Effector memory CD4-positive, alpha-beta T cell (primary cell): ENCODE measurements around the gene KCNK4.

Source experiments
- DNase-seq, 3 donors: peaks; one replicate each; pipeline ENCODE4 v3.0.0-alpha.2; 2020
- H3K27ac ChIP-seq: 2 replicates; pipeline ENCODE4 v1.7.0; 2013; ENCODE audit warnings: mild to moderate bottlenecking, low read length, moderate library complexity; ENCODE audit not compliant: insufficient read depth, poor library complexity, severe bottlenecking
- H3K27me3 ChIP-seq: replicated peaks from 2 replicates; pipeline ENCODE4 v1.7.0; 2013; ENCODE audit warnings: mild to moderate bottlenecking, low read length; ENCODE audit not compliant: insufficient read depth, control insufficient read depth, poor library complexity, severe bottlenecking
- H3K36me3 ChIP-seq: 2 replicates; pipeline ENCODE4 v1.7.0; 2013; ENCODE audit warnings: mild to moderate bottlenecking, low read length, moderate library complexity; ENCODE audit not compliant: control insufficient read depth, insufficient read depth
- H3K4me1 ChIP-seq: 2 replicates; pipeline ENCODE4 v1.7.0; 2013; ENCODE audit warnings: low read length, mild to moderate bottlenecking; ENCODE audit not compliant: control insufficient read depth, insufficient read depth, poor library complexity, severe bottlenecking
- H3K4me3 ChIP-seq: 2 replicates; pipeline ENCODE4 v1.7.0; 2013; ENCODE audit warnings: low read length, low read depth, mild to moderate bottlenecking; ENCODE audit not compliant: insufficient read depth, poor library complexity, severe bottlenecking
- H3K9me3 ChIP-seq: 2 replicates; pipeline ENCODE4 v1.7.0; 2013; ENCODE audit warnings: mild to moderate bottlenecking, low read length, moderate library complexity; ENCODE audit not compliant: control insufficient read depth

Gene KCNK4

DNA sequence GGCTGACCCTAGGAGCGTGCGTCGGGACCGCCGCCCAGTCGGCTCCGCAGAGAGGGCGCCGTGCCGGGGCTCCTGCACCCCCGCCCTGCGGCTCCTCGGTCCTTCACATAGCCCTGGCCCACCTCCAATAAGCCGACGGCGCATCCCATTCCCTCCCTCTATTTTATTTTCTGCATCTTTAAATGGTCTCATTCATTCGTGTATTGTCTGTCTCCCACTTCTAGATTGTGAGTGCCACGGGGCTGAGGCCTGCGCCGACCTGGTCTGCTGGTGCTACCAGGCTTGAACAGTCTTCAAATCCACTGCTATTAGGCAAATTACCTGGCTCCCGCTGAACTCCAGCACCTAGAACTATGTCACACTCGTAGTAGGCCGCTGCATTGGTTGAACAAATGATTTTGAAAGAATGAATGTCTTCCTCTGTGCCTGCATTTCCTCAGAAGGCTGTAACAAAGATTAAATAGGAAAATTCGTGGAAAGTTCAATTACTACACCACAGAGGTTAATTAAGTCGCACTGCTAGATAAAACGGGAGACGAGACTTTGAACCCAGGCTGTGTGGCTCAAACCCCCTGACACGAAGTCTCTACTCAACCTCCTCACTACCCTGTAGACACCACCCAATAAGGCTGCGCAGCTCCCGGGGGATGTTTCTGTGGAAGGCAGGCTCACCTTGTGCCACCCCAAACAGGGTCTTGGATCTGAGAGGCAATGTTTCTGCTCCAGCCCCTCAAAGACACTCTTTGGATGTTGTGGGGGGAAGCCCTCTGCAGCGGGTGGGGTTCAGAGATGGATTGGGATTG is 43.2 kb upstream of the KCNK4 start:
- H3K9me3 ChIP-seq: no peaks in the 10 kb centered on the region
- H3K27me3 ChIP-seq: no peaks in the 10 kb centered on the region
- H3K4me1 ChIP-seq: peaks cover 46% of the 10 kb centered on the region
- peak overlapping the region; percentile 78 for H3K4me3 ChIP-seq
- H3K27ac ChIP-seq: no peak overlapping the region
- no peak for DNase-seq
- H3K36me3 ChIP-seq: no peaks in the 10 kb centered on the region

DNA sequence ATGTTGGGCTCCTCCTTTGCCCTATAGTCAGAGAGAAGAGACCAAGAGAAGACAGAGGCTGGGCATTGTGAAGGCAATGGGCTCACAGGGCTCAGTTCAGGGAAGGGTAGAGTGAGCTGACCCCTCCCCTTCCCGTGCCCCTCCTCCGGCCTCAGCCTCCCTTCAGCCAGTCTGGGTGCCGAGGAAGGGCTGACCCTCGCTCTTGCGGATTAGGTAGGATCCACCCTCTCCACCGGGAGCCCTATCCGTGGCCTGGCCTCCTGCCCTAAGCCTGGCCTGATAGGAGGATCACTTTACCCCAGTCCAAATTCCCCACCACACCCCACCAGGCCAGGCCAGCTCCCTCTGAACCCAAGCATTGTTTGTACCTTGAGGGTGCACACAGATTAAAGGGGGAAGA is 42.5 kb upstream of the KCNK4 start:
- H3K27ac ChIP-seq: no peak overlapping the region
- no peaks in the 10 kb centered on the region for H3K36me3 ChIP-seq
- no peaks in the 10 kb centered on the region for H3K9me3 ChIP-seq
- no peaks in the 10 kb centered on the region for H3K27me3 ChIP-seq
- no peak overlapping the region for H3K4me3 ChIP-seq
- no peak for DNase-seq
- peaks cover 46% of the 10 kb centered on the region for H3K4me1 ChIP-seq

DNA sequence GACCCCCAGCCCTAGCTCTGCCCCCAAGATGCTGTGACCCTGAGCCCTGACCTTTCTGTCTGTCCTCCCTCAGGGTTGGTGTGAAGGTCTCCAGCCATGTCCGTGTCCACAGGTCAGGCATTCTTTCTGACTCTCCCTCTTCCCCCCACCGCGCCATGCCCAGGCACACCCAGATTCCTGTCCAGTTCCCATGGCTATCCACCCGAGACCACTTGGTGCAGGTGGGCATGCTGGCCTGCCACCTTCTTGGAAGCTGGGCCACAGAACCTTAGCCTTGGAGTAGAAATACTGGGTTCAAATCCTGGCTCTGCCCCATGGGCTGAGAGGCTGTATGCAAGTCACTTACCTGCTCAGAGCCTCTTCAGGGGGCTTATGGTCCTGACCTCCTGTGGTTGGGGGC is 42.1 kb upstream of the KCNK4 start:
- Histone ChIP-seq H3K27me3 (no peaks in the 10 kb centered on the region), H3K4me3 (no peak overlapping the region), H3K9me3 (no peaks in the 10 kb centered on the region), H3K27ac (no peak overlapping the region), H3K4me1 (peaks cover 46% of the 10 kb centered on the region), H3K36me3 (no peaks in the 10 kb centered on the region)
- no peak for DNase-seq

DNA sequence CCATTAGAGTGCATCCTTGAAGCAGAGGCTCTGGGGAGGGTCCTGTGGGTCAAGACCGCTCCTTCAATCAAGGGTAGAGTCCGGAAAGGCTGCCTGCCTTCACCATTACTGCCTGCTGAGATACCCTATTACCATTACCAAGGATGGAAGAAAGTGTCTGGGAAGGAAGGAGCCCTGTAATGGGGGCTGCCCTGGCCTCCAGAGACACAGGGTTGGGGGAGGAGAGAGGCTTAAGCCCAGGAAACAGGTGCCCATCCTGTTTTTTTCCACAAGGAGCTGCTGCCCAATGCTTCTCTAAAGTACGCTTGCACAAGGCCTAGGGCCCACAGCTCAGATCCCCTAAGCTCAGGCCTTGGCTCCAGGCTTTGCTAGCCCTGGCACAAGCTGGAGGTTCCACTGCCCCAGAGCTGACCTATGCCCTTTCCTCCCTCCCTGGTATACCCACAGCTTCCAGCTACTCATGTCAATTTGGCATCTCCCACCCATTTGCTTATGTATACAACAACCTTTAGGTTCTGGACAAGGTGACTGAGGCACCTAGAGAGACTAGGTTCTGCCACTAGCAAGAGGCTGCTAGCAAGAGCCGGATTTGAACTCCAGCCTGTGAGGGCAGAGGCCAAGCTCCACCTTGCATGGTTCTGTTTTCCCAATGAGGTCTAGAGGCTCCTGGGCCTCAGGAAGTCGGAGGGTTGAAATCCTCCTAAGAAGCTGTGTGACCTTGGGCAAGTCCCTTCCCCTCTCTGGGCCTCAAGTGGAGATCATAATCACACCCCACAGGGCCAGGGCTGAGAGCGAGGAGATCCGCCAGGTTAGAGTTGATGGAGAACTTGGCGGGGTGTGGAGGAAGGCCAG is 41.3 kb upstream of the KCNK4 start:
- Histone ChIP-seq H3K9me3 (no peaks in the 10 kb centered on the region), H3K27me3 (no peaks in the 10 kb centered on the region), H3K4me3 (no peak overlapping the region), H3K36me3 (no peaks in the 10 kb centered on the region), H3K4me1 (peaks cover 44% of the 10 kb centered on the region), H3K27ac (no peak overlapping the region)
- DNase-seq: no peak

DNA sequence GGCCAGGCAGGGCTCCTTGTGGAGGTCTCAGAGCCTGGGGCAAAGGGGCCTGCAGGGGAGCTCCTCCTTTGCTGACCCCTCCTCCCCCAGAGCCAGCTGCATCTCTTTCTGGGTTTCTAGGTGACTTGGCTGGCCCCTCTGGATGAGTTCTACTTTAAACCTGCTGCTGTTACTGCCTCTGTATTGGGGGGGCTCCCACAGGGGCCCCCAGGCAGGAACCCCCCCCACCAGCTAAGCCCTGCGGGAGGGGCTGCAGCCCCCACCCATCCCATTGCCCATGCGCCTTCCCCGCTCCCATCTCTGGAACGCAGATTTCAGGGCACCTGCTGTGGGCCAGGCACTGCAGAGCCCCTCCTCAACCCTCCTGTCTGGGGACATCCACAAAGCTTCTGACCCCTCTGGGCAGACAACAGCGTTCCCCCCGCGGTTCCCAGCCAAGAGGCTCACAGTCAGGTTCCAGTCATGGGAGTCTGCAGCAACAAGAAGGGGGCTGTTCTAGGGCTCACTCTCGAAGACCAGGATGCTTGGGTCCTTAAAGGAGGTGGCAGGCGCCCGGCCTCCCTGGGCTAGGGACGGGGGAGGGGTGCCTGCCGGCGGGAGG is 40.6 kb upstream of the KCNK4 start:
- peak overlapping the region; percentile 58 for H3K4me3 ChIP-seq
- H3K9me3 ChIP-seq: no peaks in the 10 kb centered on the region
- H3K4me1 ChIP-seq: peaks cover 37% of the 10 kb centered on the region
- no peaks in the 10 kb centered on the region for H3K27me3 ChIP-seq
- DNase-seq: no peak
- H3K27ac ChIP-seq: no peak overlapping the region
- H3K36me3 ChIP-seq: no peaks in the 10 kb centered on the region

DNA sequence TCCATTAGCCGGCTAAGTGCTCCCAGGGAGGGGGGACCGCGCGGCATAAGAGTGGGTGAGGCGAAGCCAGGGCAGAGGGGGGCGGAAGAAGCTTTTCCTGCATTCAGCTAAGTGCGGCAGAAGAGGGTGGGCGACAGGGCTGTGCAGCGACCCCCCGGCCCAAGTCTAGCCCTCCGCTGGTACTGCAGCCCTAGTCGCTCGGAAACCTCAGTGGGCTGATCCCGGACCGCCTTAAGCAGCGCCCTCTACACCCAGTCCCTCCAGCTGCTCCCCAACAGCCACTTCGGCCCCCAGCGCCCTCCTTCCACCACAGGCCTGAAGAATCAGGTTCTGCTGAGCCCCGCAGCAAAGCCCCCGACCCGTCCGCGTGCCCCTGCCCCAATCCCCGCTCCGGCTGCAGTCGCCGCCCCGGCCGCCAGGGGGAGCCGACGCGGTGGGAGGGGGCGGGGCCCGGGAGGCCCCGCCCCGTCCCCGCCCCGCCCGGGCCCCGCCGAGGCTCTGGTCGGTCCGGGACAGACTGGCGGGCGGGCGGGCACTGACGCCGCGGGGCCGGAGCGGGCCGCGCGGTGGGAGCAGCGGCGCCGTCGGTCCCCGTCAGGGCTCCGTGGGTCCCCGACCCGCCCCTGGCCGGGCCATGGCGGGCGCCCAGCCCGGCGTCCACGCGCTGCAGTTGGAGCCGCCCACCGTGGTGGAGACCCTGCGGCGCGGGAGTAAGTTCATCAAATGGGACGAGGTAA is 39.9 kb upstream of the KCNK4 start, which contains the start of gene PLCB3:
Gene PLCB3, plus strand, starts transcription at position 515 of the 737 bp plus-strand sequence. Its CDS starts 120 bp downstream, at position 635.
- Histone ChIP-seq H3K4me1 (peaks cover 32% of the 10 kb centered on the region), H3K36me3 (no peaks in the 10 kb centered on the region), H3K27ac (no peak within 1 kb of the TSS), H3K9me3 (no peaks in the 10 kb centered on the region), H3K27me3 (no peaks in the 10 kb centered on the region), H3K4me3 (peak within 1 kb of the TSS; percentile 65)
- DNase-seq: peak; percentile 50 to 56 (median 54)

DNA sequence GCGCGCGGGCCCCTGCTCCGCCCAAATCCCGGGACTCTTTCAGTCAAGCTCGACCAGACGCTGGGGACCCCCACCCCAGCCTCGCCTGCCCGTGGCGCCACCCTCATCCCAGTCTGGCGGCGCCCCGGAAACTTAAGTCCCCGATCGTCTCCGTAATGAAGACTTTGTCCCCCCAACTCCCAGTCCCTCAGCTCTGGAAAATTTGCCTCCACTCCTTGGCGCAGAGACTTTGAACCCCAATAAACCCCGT is 39.4 kb upstream of the KCNK4 start:
- no peaks in the 10 kb centered on the region for H3K27me3 ChIP-seq
- H3K9me3 ChIP-seq: no peaks in the 10 kb centered on the region
- H3K27ac ChIP-seq: no peak overlapping the region
- H3K4me1 ChIP-seq: peaks cover 32% of the 10 kb centered on the region
- no peaks in the 10 kb centered on the region for H3K36me3 ChIP-seq
- DNase-seq: no peak
- peak overlapping the region; percentile 65 for H3K4me3 ChIP-seq

DNA sequence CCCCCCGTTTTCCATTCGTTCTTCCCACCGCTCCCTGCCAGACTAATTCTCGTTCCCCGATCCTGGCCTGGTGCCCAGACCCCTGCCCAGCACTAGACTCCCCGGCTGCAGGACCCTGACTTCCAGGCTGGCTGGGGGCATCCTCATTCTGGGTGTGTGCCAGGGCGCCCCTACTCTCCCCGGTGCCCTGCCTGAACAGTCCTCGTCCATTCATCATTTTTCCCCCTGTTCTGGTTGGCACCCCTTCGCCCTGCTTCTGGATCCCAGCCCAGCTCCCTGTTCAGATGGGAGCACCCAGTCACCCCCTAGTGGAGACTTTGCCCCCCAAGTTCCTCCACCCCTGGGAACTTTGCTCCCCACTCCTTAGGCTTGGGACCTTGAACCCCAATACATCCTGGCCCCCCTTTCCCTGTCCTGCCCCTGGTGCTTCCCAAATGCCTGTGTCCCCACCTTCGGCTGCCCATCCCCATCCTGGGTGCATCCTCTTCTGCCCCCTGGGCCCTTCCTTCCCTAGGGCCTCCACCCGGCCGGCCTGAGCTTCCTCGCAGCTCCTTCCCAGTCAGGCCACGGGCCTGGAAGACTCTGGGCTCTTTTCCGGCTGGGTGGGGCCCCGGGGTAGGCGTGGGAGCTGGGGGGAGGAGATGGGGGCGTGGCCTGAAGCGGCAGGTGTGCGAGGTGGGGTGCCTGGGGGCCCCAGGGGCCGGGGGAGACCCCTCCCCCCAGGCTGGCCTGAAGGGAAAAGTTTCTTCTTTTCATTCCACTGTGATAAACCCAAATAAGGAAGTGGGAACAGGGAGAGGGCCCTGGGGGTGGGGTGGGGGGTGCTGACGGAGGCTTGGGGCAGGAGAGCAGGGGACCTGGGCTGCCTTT is 38.9 kb upstream of the KCNK4 start:
- no peaks in the 10 kb centered on the region for H3K36me3 ChIP-seq
- peaks cover 32% of the 10 kb centered on the region for H3K4me1 ChIP-seq
- no peaks in the 10 kb centered on the region for H3K9me3 ChIP-seq
- H3K4me3 ChIP-seq: peak overlapping the region; percentile 65
- DNase-seq: no peak
- no peak overlapping the region for H3K27ac ChIP-seq
- no peaks in the 10 kb centered on the region for H3K27me3 ChIP-seq

DNA sequence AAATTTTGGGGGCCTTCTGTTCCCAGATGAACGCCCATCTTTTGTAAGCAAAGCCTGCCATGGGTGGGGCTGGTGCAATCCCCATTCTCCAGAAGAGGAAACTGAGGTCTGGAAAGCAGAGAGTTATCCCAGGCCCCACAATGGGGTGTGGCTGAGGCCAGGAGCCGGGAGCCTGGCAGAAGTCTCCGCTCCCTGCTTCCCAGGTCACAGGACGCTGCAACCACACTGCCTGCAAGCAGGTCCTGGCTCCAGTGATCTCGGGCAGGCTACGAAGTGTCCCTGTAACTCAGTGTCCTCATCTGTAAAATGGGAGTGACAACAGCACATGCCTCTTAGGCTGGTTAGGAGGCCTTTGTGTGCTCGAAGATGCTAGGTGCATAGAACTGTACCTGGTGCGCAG is 38.1 kb upstream of the KCNK4 start:
- H3K4me1 ChIP-seq: peaks cover 25% of the 10 kb centered on the region
- H3K27ac ChIP-seq: no peak overlapping the region
- no peaks in the 10 kb centered on the region for H3K36me3 ChIP-seq
- no peaks in the 10 kb centered on the region for H3K27me3 ChIP-seq
- DNase-seq: no peak
- no peak overlapping the region for H3K4me3 ChIP-seq
- no peaks in the 10 kb centered on the region for H3K9me3 ChIP-seq
